Measurements from ENCODE around the gene IRF1.
"Not testable (repeated sequence)": the region's sequence is repeated elsewhere in the genome, so short reads cannot be mapped to it uniquely, and the experiment has no call there.

The IRF1 gene

DNA sequence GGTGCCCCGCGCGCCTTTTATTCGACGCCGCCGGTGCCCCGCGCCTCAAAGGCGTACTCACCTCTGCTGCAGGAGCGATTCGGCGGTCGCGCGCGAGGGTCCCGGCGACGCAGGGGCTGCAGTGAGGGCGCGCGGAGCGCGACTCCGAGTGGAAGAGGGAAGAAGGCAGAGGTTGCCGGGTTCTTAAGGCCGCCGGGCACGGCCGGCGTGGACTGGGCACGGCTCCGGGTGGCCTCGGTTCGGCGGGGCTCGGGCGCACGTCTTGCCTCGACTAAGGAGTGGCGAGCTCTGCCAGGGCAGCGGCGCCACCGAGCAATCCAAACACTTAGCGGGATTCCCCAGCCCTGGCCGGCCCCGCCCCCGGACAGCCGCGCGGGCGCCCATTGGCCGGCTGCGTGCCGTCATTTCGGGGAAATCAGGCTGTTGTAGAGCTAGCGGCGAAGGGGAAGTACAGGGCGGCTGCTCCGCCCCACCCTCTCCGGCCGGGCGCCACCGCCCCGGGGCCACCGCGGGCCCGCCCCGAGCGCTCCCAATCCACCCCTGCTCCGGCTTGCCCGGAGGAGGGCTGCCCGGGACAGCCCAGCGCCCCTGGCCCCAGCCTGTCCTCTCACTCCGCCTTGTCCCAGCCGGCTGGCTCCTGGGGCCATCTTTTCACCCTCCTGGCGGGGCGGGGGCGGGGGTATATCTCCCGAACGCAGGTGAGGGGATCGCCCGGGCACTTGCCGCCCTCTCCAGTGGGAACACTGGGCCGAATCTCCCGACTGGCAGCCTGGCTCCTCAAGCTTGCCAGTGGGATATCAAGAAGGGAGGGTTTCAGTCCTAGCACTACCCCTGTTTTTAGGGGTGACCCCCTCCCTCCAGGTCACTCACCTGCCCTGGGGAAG, at the start of gene IRF1:
IRF1 (minus strand) TSS at position 290 of the 884 bp plus-strand sequence. CDS start 1,295 bp downstream, outside the sequence.
- in situ Hi-C loops (cut with MboI; ENCODE audit: low sequenced_read_pairs) = no loop called here

- in situ Hi-C loops (cut with MboI; ENCODE audit: low sequenced_read_pairs) = no loop called here
Measured at GRCh38 chr5:132540149-132540548, 49.6 kb upstream of the IRF1 start.

DNA sequence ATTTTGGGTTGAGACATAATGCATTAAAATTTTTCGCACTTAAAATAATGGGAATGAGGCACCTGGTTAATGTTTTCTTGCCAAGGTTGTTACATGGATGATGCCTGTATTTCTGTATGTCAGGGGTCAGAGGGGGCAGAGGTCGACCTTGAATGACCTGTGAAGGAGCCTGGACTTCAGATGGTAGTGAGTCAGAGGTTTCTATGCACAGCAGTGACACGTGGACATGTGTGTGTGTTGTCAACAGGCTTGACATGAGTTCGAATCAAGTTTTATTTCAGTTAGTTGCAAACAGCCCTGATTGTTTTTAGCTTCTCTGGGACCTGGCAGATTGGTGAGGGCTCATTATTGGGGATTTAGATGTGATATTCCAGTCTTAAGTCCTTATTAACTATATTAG, 49.1 kb upstream of the IRF1 start:
- in situ Hi-C loops (cut with MboI; ENCODE audit: low sequenced_read_pairs) = no loop called here

GRCh38 chr5:132530946-132531345, 40.4 kb upstream of the IRF1 start:
- in situ Hi-C loops (cut with MboI; ENCODE audit: low sequenced_read_pairs) = no loop called here

DNA sequence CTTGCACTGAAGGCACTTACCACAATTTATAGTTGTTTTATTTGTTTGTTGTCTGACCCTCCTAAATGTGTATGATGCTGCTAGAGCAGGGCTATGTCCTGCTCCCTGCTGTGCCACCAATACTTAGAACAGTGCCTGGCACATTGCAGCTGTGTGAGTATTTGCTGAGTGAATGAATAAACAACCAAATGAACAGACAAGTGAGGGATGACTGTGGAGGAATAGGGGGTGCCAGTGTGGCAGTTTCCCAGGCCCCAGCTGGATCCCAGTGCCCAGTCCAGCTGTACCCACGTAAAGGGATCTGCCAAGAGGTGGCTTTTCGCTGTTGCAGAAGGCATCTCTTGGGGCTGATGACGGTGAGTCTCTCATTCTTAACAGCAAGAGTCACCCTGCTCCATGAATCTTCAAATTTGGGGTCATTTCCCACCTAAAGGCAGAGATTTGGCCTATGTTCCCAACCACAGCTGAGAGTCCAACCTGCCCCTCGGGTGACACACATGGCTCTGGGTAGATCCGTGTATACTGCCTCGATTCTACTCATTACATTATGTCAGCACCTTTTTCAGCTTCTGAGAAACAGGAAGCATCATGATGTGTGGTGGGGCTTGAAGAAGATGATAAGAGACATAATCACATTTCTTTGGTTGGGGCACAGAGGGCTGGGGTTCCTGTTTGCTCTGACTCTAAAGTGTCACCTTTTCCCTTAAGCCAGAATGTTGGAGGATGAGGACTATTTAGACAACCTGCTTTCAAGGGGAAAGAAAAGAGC, 38.5 kb upstream of the IRF1 start:
- in situ Hi-C loops (cut with MboI; ENCODE audit: low sequenced_read_pairs) = no loop called here

- in situ Hi-C loops (cut with MboI; ENCODE audit: low sequenced_read_pairs) = no loop called here
Measured at GRCh38 chr5:132528021-132528420, 37.4 kb upstream of the IRF1 start.

- in situ Hi-C loops (cut with MboI; ENCODE audit: low sequenced_read_pairs) = no loop called here
Measured at GRCh38 chr5:132526974-132527564, 36.5 kb upstream of the IRF1 start.

DNA sequence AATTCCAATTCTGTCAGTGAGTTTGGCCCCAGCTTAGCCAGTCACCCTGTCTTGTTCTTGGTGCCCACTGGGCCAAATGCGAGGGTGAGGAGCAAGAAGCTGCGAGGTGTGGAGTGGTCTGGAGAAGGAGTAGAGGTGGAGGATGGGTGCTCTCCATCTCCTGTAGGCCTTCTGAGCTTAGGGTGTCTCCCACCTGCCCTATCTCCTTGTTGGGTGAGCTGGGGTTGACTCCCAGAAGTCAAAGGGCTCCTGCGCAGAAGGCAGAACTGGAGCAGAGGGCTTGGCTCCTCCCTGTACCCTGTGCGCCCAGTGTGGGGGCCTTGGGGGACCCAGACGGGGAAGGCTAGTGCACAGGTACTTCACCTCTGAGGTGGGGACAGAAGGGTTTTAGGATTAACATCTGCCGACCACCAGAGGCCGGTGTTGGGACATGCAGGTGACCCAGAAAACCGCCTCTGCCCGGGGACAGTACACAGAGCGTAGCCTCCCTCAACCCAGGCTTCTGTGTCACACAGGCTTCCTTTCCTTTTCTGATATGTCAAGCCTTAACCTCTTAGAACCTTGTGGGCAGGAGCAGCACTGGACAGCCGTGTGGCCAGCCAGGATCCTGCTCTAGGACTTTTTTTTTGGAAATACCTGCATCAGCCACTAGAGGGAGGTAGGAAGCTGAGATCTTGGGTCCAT, 35.9 kb upstream of the IRF1 start:
- in situ Hi-C loops (cut with MboI; ENCODE audit: low sequenced_read_pairs) = no loop called here

DNA sequence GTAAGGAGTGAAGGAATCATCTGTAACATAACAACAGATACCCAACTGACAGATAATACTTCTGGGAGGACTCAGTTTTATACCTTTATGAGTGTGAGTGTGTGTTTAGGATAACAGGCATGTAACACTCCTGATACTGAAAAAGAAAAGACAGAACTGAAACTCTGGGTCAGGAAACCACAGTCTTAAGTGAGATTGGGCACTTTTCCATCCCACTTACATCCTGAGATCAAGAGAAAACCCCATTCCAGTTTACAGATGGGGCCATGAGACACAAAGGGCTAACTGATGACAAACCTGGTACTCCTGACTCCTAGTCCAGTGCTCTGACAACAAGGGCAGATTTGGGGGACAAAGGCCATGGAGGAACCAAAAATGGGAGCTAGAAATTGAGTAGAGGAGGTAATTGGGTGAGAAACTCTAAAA, 34.7 kb upstream of the IRF1 start:
- in situ Hi-C loops (cut with MboI; ENCODE audit: low sequenced_read_pairs) = no loop called here

DNA sequence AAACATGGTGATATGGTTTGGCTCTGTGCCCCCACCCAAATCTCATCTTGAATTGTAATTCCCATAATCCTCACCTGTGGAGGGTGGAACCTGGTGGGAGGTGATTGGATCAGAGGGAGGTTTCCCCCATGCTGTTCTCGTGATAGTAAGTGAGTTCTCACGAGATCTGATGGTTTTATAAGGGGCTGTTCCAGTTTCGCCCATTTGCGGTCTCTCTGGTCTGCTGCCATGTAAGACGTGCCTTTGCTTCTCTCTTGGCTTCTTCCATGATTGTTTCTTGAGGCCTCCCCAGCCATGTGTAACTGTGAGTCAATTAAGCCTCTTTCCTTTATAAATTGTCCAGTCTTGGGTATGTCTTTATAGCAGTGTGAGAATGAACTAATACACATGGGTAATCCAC, 34.3 kb upstream of the IRF1 start:
- in situ Hi-C loops (cut with MboI; ENCODE audit: low sequenced_read_pairs) = not testable (repeated sequence)

DNA sequence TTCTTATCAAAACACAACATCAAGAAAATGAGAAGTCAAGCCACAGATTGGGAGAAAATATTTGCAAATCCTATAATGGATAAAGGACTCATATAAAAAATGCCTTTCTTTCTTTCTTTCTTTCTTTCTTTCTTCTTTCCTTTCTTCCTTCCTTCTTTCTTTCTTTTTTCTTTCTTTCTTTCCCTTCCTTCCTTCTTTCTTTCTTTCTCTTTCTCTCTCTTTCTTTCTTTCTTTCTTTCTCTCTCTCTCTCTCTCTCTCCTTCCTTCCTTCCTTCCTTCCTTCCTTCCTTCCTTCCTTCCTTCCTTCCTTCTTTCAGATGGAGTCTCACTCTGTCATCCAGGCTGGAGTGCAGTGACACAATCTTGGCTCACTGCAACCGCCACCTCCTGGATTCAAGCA, 31.5 kb upstream of the IRF1 start:
- in situ Hi-C loops (cut with MboI; ENCODE audit: low sequenced_read_pairs) = not testable (repeated sequence)

DNA sequence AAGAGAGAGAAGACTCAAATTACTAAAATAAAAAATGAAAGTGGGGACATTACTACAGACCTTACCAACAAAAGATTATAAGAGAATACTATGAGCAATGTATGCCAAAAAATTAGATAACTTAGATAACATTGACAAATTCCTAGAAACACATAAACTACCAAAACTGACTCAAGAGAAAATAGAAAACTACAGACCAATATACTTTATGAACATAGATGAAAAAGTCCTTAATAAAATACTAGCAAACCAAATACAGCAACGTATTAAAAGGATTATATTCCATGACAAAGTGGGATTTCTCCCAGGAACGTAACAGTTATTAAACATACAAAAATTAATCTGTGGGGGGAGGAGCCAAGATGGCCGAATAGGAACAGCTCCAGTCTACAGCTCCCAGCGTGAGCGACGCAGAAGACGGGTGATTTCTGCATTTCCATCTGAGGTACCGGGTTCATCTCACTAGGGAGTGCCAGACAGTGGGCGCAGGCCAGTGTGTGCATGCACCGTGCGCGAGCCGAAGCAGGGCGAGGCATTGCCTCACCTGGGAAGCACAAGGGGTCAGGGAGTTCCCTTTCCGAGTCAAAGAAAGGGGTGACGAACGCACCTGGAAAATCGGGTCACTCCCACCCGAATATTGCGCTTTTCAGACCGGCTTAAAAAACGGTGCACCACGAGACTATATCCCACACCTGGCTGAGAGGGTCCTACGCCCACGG, 23.2 kb upstream of the IRF1 start:
- in situ Hi-C loops (cut with MboI; ENCODE audit: low sequenced_read_pairs) = not testable (repeated sequence)

- in situ Hi-C loops (cut with MboI; ENCODE audit: low sequenced_read_pairs) = no loop called here
Measured at GRCh38 chr5:132510076-132510475, 19.5 kb upstream of the IRF1 start.

GRCh38 chr5:132506094-132506692, 15.6 kb upstream of the IRF1 start:
- in situ Hi-C loops (cut with MboI; ENCODE audit: low sequenced_read_pairs) = no loop called here

GRCh38 chr5:132505641-132506040, 15.1 kb upstream of the IRF1 start:
- in situ Hi-C loops (cut with MboI; ENCODE audit: low sequenced_read_pairs) = no loop called here

GRCh38 chr5:132504746-132505145, 14.2 kb upstream of the IRF1 start:
- in situ Hi-C loops (cut with MboI; ENCODE audit: low sequenced_read_pairs) = no loop called here

DNA sequence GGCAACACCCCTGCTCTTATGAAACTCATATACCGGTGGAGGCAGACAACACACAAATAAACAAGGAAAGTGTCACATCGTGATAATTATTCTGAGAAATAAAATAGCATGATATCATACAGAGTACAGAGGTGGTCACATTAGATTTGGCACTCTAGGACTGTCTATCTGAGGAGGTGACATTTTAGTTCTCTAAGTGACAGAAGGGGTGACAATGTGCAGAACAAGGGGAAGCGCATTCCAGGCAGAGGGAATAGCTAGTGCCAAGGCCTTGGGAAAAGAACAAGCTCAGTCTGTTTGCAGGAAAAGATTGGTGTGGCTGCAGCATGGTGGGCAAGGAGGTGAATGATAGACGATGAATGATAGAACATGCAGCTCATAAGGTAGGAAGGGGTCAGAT, 12.7 kb upstream of the IRF1 start:
- in situ Hi-C loops (cut with MboI; ENCODE audit: low sequenced_read_pairs) = no loop called here

DNA sequence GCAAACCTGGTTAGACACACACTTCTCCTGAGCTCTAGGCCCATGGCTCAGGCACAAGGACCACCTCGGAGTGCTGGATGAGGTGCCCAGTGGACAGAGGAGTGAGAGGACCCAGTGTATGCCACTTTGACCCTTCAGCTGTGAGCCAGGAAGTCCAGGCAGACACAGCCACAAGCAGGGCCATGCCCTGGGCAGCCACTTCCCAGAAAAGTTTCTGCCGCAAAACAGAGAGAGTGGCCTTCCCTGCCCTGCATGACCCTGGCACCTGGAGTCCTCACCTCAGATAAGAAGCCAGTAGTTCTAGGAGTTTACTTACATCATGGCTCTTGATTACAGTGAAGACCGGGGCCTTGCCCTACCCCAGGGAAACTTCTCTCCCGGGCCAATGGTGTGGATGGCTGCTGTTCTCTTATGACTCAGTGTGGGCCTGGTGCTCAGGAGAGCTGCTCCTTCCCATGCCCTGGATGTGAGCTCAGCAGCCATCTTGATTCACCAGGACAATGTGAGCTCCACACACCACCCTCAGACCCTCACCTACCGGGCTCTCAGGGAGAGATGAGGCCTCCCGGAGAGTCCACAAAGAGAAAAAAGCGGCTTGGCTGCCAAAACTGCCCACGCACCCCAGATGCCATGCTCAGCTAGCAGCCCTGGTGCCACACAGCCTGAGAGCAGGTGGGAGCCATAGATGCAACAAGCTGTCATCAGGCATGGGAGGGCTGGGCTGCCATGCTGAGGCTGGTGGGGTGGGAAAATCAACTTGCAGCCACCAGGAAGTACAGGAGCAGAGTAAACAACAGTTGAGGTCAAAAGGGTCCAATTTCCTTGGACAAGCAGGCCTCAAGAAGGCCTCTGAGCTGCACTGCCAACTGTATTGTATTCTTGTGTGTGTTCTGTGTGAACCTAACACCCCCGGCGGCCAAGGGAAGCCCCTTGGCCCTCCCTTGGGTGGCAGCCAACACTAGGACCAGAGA, 11.7 kb upstream of the IRF1 start:
- in situ Hi-C loops (cut with MboI; ENCODE audit: low sequenced_read_pairs) = no loop called here

DNA sequence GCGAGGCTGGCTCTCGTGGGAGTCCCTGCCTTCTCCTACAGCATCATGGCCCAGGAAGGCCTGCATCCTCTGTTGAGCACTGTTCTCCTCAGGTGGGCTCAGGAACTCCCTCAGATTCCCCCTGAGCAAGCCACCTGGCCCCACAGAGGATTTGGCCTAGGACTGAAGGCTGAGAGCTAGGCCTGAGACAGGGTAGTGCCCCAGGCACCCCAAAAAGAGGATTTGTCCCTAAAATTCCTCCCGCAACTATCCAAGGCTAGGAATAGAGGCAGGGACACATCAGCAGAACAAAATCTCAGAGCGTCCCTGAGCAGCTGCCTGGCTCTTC, 11.0 kb upstream of the IRF1 start:
- in situ Hi-C loops (cut with MboI; ENCODE audit: low sequenced_read_pairs) = no loop called here

Data from HL-60/S4 treated with retinoic acid at 250 ng/mL for 4 days and 3 days (cell line).